ENCODE data around the gene CDK5RAP2.

GRCh38 chr9:120477534-120478001, 102.4 kb downstream of the CDK5RAP2 start:
- TF ChIP-seq EZH2 (IDR thresholded peaks at IDR 0.05): no peak
- TF ChIP-seq FOXP2 (optimal IDR thresholded peaks at IDR 0.05; ENCODE audit: control extremely low read depth, extremely low read length, insufficient read depth): no peak
